Measurements from ENCODE around the gene IL18R1. TPM values are rescaled to one million over a fixed set of nuclear protein-coding genes. Genes with fewer than 3 reads are reported as not detected.

Gene IL18R1
- total RNA-seq, 1 experiment from 2014 or later = 0.08 TPM

- DNase-seq (ENCODE audit: low read depth, low spot score) (no peak), ATAC-seq (no peak)
- ChIA-PET CTCF (no interaction called here), POLR2A (no interaction called here)
- Histone ChIP-seq H3K9me3 (ENCODE audit: control insufficient read depth, insufficient read depth, low read depth, low read length) (no peaks in the 10 kb centered on the region), H3K27ac (ENCODE audit: low read length) (no peak overlapping the region), H3K27me3 (ENCODE audit: control insufficient read depth, insufficient read depth, low read length) (peaks cover 15% of the 10 kb centered on the region), H3K4me1 (ENCODE audit: control insufficient read depth, insufficient read depth, low read length) (no peaks in the 10 kb centered on the region), H3K4me3 (ENCODE audit: low read depth in 2 of 2, low read length in 2 of 2) (no peak overlapping the region), H3K36me3 (ENCODE audit: control insufficient read depth, insufficient read depth, low read length) (no peaks in the 10 kb centered on the region)
- BruUV-seq (replicated peaks) = no TSS peak
- no peak for TF ChIP-seq CTCF (IDR thresholded peaks at IDR 0.05)
- TF ChIP-seq TCF7L2 (IDR thresholded peaks at IDR 0.05; ENCODE audit: low read depth, low read length) = no peak
- no peak for TF ChIP-seq SIN3A (IDR thresholded peaks at IDR 0.05; ENCODE audit: borderline replicate concordance, insufficient read depth, low read depth, low read length)
- no peak for TF ChIP-seq REST (IDR thresholded peaks at IDR 0.05; ENCODE audit: insufficient read depth in 1 of 2, low read depth in 2 of 2, low read length in 1 of 2)
- no peak for TF ChIP-seq POLR2AphosphoS5 (IDR thresholded peaks at IDR 0.05; ENCODE audit: low read depth, low read length)
- in situ Hi-C loops (cut with HindIII; ENCODE audit: low pct_unique_long_range_greater_than_20kb, low sequenced_read_pairs) (no loop called here), intact Hi-C loops (cut with micrococcal nuclease; ENCODE audit: unreplicated experiment) (loop anchor here (5.0 kb wide), 1 partner anchor 106 kb away; no protein-coding TSS in a partner anchor)
Observed at GRCh38 chr2:102357937-102358336, 2.3 kb downstream of the IL18R1 start.

- DNase-seq (ENCODE audit: low read depth, low spot score) (no peak), ATAC-seq (no peak)
- Histone ChIP-seq H3K27ac (ENCODE audit: low read length) (no peak overlapping the region), H3K27me3 (ENCODE audit: control insufficient read depth, insufficient read depth, low read length) (peaks cover 15% of the 10 kb centered on the region), H3K36me3 (ENCODE audit: control insufficient read depth, insufficient read depth, low read length) (no peaks in the 10 kb centered on the region), H3K4me3 (ENCODE audit: low read depth in 2 of 2, low read length in 2 of 2) (no peak overlapping the region), H3K9me3 (ENCODE audit: control insufficient read depth, insufficient read depth, low read depth, low read length) (no peaks in the 10 kb centered on the region), H3K4me1 (ENCODE audit: control insufficient read depth, insufficient read depth, low read length) (no peaks in the 10 kb centered on the region)
- BruUV-seq (replicated peaks) = no TSS peak
- POLR2A ChIA-PET = no interaction called here
- intact Hi-C loops (cut with micrococcal nuclease; ENCODE audit: unreplicated experiment) = loop anchor here (5.0 kb wide), 1 partner anchor 106 kb away; no protein-coding TSS in a partner anchor
- in situ Hi-C loops (cut with HindIII; ENCODE audit: low pct_unique_long_range_greater_than_20kb, low sequenced_read_pairs) = no loop called here
- CTCF ChIA-PET = no interaction called here
- TF ChIP-seq TCF7L2 (IDR thresholded peaks at IDR 0.05; ENCODE audit: low read depth, low read length) = no peak
- TF ChIP-seq CTCF (IDR thresholded peaks at IDR 0.05) = peak; percentile 35
Observed at GRCh38 chr2:102358496-102358895, 2.9 kb downstream of the IL18R1 start.
